ENCODE measurements around the gene AGBL4. TPM values are rescaled to one million over a fixed set of nuclear protein-coding genes. Genes with fewer than 3 reads are reported as not detected.

Gene AGBL4
- total RNA-seq, 1 experiment from 2014 or later: not detected

GRCh38 chr1:48726139-48726538 is 1297.6 kb downstream of the AGBL4 start:
- DNase-seq (ENCODE audit: low read depth): no peak

- DNase-seq (ENCODE audit: low read depth): no peak
These were observed 1298.3 kb downstream of the AGBL4 start for GRCh38 chr1:48725341-48726046.

DNA sequence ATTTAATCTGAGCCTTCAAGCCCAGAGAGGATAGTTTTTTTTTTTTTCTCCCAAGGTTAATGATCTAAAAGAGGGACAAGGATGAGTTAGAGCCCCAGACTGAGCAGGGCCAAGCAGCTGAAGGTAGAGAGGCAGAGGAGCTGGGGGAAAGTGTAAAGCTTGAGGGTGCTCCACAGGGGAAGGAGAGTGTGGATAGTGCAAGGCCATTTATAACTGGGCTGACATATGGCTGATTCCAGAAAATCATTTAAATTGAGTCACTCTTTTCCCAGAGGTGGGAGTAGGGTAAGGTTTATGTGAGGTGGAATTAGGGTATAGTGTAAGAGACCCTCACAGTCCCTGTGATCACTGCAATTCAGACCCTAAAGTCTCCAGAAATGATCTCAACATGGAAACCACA is 1302.8 kb downstream of the AGBL4 start:
- DNase-seq (ENCODE audit: low read depth): no peak

DNA sequence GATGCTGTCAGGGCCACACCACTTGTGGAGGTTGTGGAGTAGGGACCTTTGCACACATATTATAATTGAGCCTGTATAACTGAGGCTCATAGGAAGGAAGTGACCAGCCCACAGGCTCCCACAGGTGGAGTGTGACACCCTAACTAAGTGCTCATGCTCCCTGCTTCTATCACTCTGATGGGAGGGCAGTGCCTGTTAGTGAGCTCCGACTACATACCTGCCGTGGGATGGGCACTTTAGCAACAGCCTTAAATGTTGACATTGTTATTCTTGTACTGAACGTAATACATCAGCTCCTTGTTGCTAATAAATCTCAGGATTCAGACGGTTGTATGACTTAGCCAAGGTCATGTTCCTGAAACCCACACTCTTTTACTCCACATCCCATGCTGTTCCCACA is 1305.0 kb downstream of the AGBL4 start:
- DNase-seq (ENCODE audit: low read depth): no peak

- no peak for DNase-seq (ENCODE audit: low read depth)
These were observed 1305.6 kb downstream of the AGBL4 start for GRCh38 chr1:48718116-48718630.

GRCh38 chr1:48717082-48717481 is 1306.7 kb downstream of the AGBL4 start:
- no peak for DNase-seq (ENCODE audit: low read depth)

GRCh38 chr1:48715921-48716320 is 1307.8 kb downstream of the AGBL4 start:
- DNase-seq (ENCODE audit: low read depth): no peak

DNA sequence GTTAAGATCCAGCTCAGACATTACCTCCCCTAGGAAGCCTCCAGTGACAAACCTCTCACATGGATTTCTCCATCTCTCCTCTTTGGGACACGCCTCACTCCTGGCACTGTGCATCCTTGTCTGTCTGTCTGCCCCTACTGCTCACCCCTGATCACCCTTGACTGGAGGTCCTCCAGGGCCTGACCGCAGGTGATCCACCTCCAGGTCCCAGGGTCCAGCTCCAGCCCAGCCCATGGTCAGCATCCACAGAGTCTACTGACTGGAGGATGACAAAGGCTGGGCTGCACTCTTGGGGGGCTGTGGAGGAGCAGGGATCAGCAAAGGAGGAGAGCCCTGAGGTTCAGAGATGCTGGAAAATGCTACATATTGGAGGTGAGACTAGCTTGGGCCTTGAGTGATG is 1312.8 kb downstream of the AGBL4 start:
- no peak for DNase-seq (ENCODE audit: low read depth)

DNA sequence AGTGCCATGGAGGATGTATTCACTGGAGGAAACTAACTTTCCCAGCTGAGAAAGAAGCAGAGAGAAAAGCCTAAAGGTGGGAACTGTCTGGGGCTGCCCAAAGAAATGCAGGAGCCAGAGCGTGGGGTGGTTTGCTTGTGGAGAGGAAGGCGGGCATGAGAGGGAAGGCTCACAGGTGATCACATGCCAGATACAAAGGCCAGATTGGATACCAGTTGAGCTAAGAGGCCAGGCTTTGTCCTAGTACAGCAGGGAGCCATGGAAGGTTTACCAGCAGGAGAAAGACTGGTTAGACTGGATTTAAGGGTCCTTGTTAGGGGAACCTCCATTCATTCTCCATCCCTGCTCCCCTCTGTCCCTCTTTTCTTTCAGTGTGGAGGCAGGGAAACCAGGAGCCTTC is 1313.4 kb downstream of the AGBL4 start:
- no peak for DNase-seq (ENCODE audit: low read depth)

GRCh38 chr1:48704736-48705135 is 1319.0 kb downstream of the AGBL4 start:
- no peak for DNase-seq (ENCODE audit: low read depth)

DNA sequence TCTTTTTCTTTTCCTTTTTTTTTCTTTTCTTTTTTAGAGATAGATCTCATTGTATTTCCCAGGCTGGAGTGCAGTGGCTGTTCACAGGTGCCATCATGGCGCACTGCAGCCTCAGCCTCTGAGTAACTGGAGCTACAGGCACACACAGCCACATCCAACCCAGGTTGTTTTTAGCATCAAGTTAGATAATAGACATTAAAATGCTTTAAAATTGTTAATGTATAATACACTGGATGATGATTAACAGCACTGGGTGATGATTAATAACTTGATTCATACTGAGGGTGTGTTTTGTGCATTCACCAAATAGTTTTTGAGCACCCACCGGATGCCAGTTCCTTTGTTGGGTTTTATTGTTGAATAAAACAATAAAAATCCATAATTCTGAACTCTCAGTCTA is 1322.3 kb downstream of the AGBL4 start:
- DNase-seq (ENCODE audit: low read depth): no peak

DNA sequence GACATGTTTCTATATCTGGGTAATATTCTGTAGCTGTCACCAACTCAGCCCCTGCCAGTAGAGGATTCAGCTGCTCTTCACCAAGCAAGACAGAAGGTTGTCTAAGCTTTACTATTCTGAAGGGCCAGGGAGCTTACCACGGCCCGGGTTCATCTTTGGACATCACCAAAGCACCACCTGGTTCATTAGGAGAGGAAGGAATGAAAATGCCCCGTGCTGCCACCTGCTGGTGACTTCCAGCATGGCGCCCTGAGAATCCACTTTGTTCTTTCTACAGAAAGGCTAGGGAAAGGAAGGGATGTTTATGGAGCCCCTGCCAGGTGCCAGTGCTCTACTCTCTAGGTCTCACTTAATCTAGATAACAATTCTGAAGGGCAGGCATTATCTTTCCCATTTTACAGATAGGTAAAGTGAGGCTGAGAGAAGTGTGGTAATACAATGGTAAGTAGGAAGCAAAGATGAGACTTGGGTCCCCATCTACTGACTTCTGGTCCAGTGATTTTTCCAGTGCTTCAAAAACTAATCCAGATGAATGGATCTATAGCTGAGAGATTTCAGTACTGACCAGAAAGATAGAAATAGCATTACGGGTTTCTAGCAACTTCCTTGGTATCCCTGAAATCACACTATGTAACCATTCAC is 1326.6 kb downstream of the AGBL4 start:
- peak; percentile 32 for DNase-seq (ENCODE audit: low read depth)

GRCh38 chr1:48695161-48695560 is 1328.6 kb downstream of the AGBL4 start:
- no peak for DNase-seq (ENCODE audit: low read depth)

- DNase-seq (ENCODE audit: low read depth): no peak
These were observed 1330.0 kb downstream of the AGBL4 start for GRCh38 chr1:48693674-48694320.

DNA sequence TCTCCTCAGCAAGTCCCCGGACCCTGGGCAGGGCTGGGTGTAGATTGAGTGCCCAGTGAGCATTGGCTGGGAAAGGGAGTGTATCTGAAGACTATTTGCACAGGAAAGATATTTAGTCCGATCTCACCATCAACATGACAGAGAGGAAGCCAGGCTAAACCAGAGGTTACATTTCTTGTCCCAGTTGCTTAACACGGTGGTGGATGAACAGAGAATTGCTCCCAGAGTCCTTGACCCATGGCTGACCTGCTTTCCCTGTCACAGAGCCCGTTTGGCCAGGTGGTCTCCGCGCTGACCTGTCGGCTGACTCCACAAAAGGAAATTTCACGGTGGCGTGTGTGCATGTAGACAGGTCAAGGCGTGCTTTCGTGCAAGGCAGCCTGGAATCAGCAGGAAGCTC is 1330.6 kb downstream of the AGBL4 start:
- DNase-seq (ENCODE audit: low read depth): no peak

DNA sequence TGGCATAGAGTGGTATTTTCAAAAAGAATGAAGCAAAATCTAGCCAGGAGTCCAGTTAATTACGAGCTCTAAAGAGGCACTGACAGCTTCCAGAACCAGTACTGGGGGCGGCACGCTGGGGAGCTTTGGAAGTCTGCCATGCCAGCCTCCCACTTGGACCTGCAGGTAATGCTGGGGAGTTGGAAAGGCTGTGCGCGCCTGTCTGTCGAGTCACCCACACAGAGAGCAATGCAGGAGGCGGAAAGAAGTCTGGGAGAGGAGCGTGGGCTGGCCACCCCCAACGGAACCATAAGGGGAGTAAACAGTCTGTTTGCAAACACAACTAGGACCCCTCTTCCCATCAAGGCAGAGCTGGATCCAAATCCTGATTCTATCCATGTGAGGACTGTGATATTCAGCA is 1331.5 kb downstream of the AGBL4 start:
- no peak for DNase-seq (ENCODE audit: low read depth)

DNA sequence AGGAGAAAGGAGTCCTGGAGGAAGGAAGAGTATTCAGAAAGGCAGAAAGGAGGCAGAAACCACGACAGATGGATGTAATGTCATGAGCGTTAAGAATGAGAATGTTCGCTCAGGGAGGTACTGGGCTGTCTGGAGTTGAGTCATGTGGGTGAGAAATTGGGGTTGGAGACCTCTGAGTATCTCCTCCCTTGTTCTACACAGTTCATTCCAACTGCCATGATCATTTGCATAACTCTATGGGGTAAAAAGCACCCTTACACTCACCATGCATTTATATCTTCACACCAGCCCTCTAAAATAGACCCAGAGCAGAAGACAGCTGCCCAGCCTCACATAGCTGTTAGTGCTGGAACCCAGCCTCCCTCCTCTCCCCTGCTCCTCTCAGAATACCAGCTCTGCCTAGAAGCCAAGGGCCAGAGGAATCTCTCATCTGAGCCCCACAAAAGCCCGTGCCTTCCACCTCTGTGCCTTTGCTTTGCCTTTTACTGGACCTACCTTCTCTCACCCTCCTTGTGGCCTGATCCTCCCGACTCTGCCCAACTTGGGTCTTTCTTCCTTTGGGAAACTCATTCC is 1332.2 kb downstream of the AGBL4 start:
- DNase-seq (ENCODE audit: low read depth): no peak

DNA sequence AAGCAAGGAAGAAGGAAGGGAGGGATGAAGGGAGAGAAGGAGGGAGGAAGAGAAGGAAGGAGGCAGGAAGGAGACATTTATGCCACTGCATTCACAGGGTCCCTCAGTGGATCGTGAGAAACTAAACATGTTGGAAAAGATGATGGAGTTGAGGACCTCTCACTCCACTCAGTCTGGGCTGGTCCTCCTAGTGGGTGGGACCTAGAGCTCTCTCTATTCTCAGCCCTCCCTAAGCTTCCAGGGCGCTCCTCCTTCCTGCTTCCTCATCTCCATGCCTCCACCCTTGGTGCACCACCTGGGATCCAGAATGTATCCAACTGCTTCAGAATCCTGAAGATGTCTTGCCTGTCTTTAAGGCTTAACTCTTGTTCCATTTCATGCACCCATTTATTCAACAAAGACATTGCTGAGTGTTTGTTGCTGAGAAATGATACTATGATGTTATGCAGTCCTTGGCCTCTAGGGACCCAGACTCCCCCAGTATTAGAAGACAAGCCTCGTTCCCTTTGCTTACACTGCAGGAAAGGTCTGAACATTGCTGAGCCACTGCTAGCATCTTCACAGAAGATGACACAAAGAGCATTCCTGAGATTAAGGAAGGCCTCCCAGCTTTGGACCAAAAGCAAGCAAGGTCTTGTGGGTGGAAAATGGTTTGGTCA is 1335.5 kb downstream of the AGBL4 start:
- no peak for DNase-seq (ENCODE audit: low read depth)

GRCh38 chr1:48687282-48688045 is 1336.3 kb downstream of the AGBL4 start:
- no peak for DNase-seq (ENCODE audit: low read depth)

- DNase-seq (ENCODE audit: low read depth): no peak
These were observed 1337.6 kb downstream of the AGBL4 start for GRCh38 chr1:48686159-48686558.

- DNase-seq (ENCODE audit: low read depth): no peak
These were observed 1339.4 kb downstream of the AGBL4 start for GRCh38 chr1:48684381-48684780.
